GM12891 (cell line): ENCODE data around the gene SDF4.

ENCODE experiments used
- DNase-seq: peaks from one replicate; pipeline ENCODE4 v3.0.0; 2011; ENCODE audit warnings: low spot score; ENCODE audit not compliant: insufficient read length
- FAIRE-seq: peaks from 2 replicates; lab custom pipeline; 2011; peaks lifted over from hg19 to GRCh38; lab: Jason Lieb, UNC
- PAX5 ChIP-seq: IDR thresholded peaks from 2 replicates; pipeline ENCODE4 v1.6.1; 2011; ENCODE audit warnings: low read length, moderate library complexity, mild to moderate bottlenecking; ENCODE audit not compliant: insufficient read depth, severe bottlenecking
- POLR2A ChIP-seq: IDR thresholded peaks from 2 replicates; pipeline ENCODE4 v1.6.1; 2011; ENCODE audit warnings: low read depth, low read length, control low read depth
- POLR2AphosphoS5 ChIP-seq: IDR thresholded peaks from 2 replicates; pipeline ENCODE4 v1.6.1; 2011; ENCODE audit warnings: low read depth, low read length, control low read depth
- POU2F2 ChIP-seq: IDR thresholded peaks from 2 replicates; pipeline ENCODE4 v1.6.1; 2011; ENCODE audit warnings: low read depth, mild to moderate bottlenecking, control low read depth, low read length, moderate library complexity
- SPI1 ChIP-seq: IDR thresholded peaks from 2 replicates; pipeline ENCODE4 v1.6.1; 2011; ENCODE audit warnings: low read depth, low read length, control low read depth
- TAF1 ChIP-seq: IDR thresholded peaks from 2 replicates; pipeline ENCODE4 v1.6.1; 2011; ENCODE audit warnings: low read depth, low read length, control low read depth

The SDF4 gene

GRCh38 chr1:1237874-1238701 lies 6.3 kb upstream of the SDF4 start:
- FAIRE-seq = no peak
- DNase-seq = no peak
- TF ChIP-seq POU2F2 (no peak), SPI1 (no peak), PAX5 (no peak), TAF1 (no peak), POLR2A (no peak), POLR2AphosphoS5 (no peak)

GRCh38 chr1:1236945-1237873 lies 5.4 kb upstream of the SDF4 start:
- FAIRE-seq (no peak), DNase-seq (no peak)
- no peak for TF ChIP-seq POLR2AphosphoS5
- TF ChIP-seq POLR2A = no peak
- TF ChIP-seq TAF1 = no peak
- TF ChIP-seq PAX5 = no peak
- TF ChIP-seq SPI1 = no peak
- TF ChIP-seq POU2F2 = no peak

GRCh38 chr1:1236176-1236763 lies 4.5 kb upstream of the SDF4 start:
- TF ChIP-seq POU2F2 (no peak), TAF1 (no peak), PAX5 (no peak), SPI1 (no peak), POLR2A (no peak), POLR2AphosphoS5 (no peak)
- no peak for DNase-seq
- no peak for FAIRE-seq

- FAIRE-seq (no peak), DNase-seq (no peak)
- TF ChIP-seq POLR2AphosphoS5 (peak; percentile 25; the same call in 1 of the 2 replicates), SPI1 (no peak), TAF1 (no peak), POLR2A (no peak)
Observed at GRCh38 chr1:1235016-1235744, 3.4 kb upstream of the SDF4 start.

DNA sequence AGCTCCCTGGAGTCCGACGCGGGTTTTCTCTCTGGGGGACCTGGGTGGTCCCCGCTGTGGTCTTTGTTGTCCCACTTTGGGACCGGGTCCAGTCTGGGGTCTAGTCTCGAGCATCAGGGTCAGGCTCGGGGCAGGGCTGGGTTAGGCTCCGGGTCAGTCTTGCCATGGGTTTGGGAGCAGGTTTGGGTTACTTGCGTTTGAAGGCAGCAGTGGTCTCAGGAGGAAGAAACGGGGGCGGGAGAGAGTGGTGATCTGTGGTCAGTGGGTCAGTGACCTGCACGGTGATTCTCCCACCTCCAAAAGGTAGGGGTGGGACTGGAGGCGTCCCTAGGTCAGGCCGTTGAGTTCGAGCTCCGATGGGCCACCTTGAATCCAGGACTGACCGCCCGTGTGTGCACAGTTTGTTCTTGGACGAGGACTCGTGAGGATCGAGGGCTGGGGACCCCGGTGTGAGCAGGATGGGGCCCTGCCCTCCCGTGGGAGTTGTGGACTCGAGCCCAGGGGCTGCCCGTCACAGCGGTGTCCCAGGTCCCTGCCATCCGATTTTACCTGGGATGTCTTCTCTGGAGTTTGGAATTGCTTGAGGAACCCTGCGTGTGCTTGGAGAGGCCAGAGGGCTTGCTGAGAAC lies 2.5 kb upstream of the SDF4 start:
- no peak for DNase-seq
- no peak for FAIRE-seq
- TF ChIP-seq SPI1 (no peak), TAF1 (no peak), POU2F2 (no peak), POLR2A (no peak), PAX5 (no peak), POLR2AphosphoS5 (no peak)

- DNase-seq = no peak
- no peak for TF ChIP-seq POU2F2
- TF ChIP-seq POLR2A = no peak
- no peak for TF ChIP-seq TAF1
- TF ChIP-seq SPI1 = no peak
- no peak for TF ChIP-seq POLR2AphosphoS5
- TF ChIP-seq PAX5 = no peak
- FAIRE-seq = no peak
Observed at GRCh38 chr1:1233567-1233892, 1.7 kb upstream of the SDF4 start.

GRCh38 chr1:1232796-1233566 lies 1.2 kb upstream of the SDF4 start:
- TF ChIP-seq TAF1 = no peak
- TF ChIP-seq SPI1 = no peak
- TF ChIP-seq POLR2A = no peak
- no peak for TF ChIP-seq PAX5
- no peak for TF ChIP-seq POU2F2
- no peak for TF ChIP-seq POLR2AphosphoS5
- DNase-seq = no peak
- FAIRE-seq = peak; percentile 26

- peak; percentile 55 for FAIRE-seq
- no peak for DNase-seq
Observed at GRCh38 chr1:1232208-1232795, 501 bp upstream of the SDF4 start, which contains the start of gene B3GALT6. B3GALT6 (plus strand) TSS chr1:1232237; CDS start chr1:1232279, 42 bp downstream.

More at GRCh38 chr1:1232208-1232795, 501 bp upstream of the SDF4 start, which contains the start of gene B3GALT6:
- TF ChIP-seq POLR2AphosphoS5 = 0 out of 2 replicates have a peak, but pooled peaks have one; percentile 6
- no peak for TF ChIP-seq TAF1
- TF ChIP-seq PAX5 = no peak
- TF ChIP-seq SPI1 = no peak
- TF ChIP-seq POU2F2 = no peak
